Mesothelial cell of epicardium (in vitro differentiated cells): ENCODE data around the gene COQ8A. TPM values are rescaled to one million over a fixed set of nuclear protein-coding genes. Genes with fewer than 3 reads are reported as not detected.

Experiments
- DNase-seq, 2 experiments: peaks; one replicate each; pipeline ENCODE4 v3.0.0; 2021; ENCODE audit warnings: low spot score in 2 of 2; ENCODE audit not compliant: unreplicated experiment in 2 of 2
- H3K27ac Mint-ChIP-seq: 2 replicates; pipeline ENCODE4 v1.8.0; 2021; ENCODE audit warnings: mixed read lengths
- H3K27me3 Mint-ChIP-seq: 2 replicates; pipeline ENCODE4 v1.8.0; 2021; ENCODE audit warnings: low read depth, mixed read lengths
- H3K36me3 Mint-ChIP-seq: 2 replicates; pipeline ENCODE4 v1.8.0; 2021; ENCODE audit warnings: mixed read lengths
- H3K4me1 Mint-ChIP-seq: 2 replicates; pipeline ENCODE4 v1.8.0; 2021; ENCODE audit warnings: mixed read lengths
- H3K4me3 Mint-ChIP-seq: 2 replicates; pipeline ENCODE4 v1.8.0; 2021; ENCODE audit warnings: mild to moderate bottlenecking, moderate library complexity, mixed read lengths
- H3K9me3 Mint-ChIP-seq: 2 replicates; pipeline ENCODE4 v1.8.0; 2021; ENCODE audit warnings: mixed read lengths
- CTCF ChIP-seq: fragments of 200-600 bp; sonication (generic); IDR thresholded peaks from one replicate; pipeline ENCODE4 v1.5.0; 2021; ENCODE audit warnings: antibody characterized with exemption; ENCODE audit not compliant: unreplicated experiment
- total RNA-seq: library from RNA; stranded (reverse); gene quantifications from 3 replicates; pipeline ENCODE4 v1.2.1, GENCODE V29; 2021

COQ8A gene
- total RNA-seq, 1 donor from 2014 or later, result 19.9 TPM

- H3K36me3 Mint-ChIP-seq, result peaks cover 45% of the 10 kb centered on the region
- H3K27ac Mint-ChIP-seq, result no peak overlapping the region
- no peaks in the 10 kb centered on the region for H3K27me3 Mint-ChIP-seq
- H3K4me3 Mint-ChIP-seq, result no peak overlapping the region
- no peak for DNase-seq
- peaks cover 13% of the 10 kb centered on the region for H3K9me3 Mint-ChIP-seq
- no peaks in the 10 kb centered on the region for H3K4me1 Mint-ChIP-seq
- TF ChIP-seq CTCF, result no peak
These were observed 62.5 kb downstream of the COQ8A start for GRCh38 chr1:227002531-227003049.

GRCh38 chr1:227003165-227003564 is 63.1 kb downstream of the COQ8A start:
- H3K27me3 Mint-ChIP-seq, result no peaks in the 10 kb centered on the region
- H3K4me1 Mint-ChIP-seq, result no peaks in the 10 kb centered on the region
- H3K36me3 Mint-ChIP-seq, result peaks cover 40% of the 10 kb centered on the region
- H3K27ac Mint-ChIP-seq, result no peak overlapping the region
- H3K4me3 Mint-ChIP-seq, result no peak overlapping the region
- peaks cover 11% of the 10 kb centered on the region for H3K9me3 Mint-ChIP-seq
- TF ChIP-seq CTCF, result no peak
- no peak for DNase-seq

- no peak for DNase-seq
- no peak overlapping the region for H3K4me3 Mint-ChIP-seq
- H3K36me3 Mint-ChIP-seq, result peaks cover 27% of the 10 kb centered on the region
- H3K4me1 Mint-ChIP-seq, result no peaks in the 10 kb centered on the region
- no peak for TF ChIP-seq CTCF
- no peak overlapping the region for H3K27ac Mint-ChIP-seq
- no peaks in the 10 kb centered on the region for H3K27me3 Mint-ChIP-seq
- peaks cover 5% of the 10 kb centered on the region for H3K9me3 Mint-ChIP-seq
These were observed 64.7 kb downstream of the COQ8A start for GRCh38 chr1:227004796-227005195.

- H3K27ac Mint-ChIP-seq, result no peak overlapping the region
- no peaks in the 10 kb centered on the region for H3K9me3 Mint-ChIP-seq
- H3K4me1 Mint-ChIP-seq, result no peaks in the 10 kb centered on the region
- no peak for TF ChIP-seq CTCF
- H3K4me3 Mint-ChIP-seq, result no peak overlapping the region
- DNase-seq, result no peak
- no peaks in the 10 kb centered on the region for H3K27me3 Mint-ChIP-seq
- H3K36me3 Mint-ChIP-seq, result peaks cover 26% of the 10 kb centered on the region
These were observed 66.2 kb downstream of the COQ8A start for GRCh38 chr1:227006226-227006796.

- Mint-ChIP-seq H3K4me3 (no peak overlapping the region), H3K4me1 (no peaks in the 10 kb centered on the region), H3K27me3 (no peaks in the 10 kb centered on the region), H3K36me3 (peaks cover 9% of the 10 kb centered on the region), H3K9me3 (no peaks in the 10 kb centered on the region), H3K27ac (no peak overlapping the region)
- no peak for TF ChIP-seq CTCF
- DNase-seq, result no peak
These were observed 69.8 kb downstream of the COQ8A start for GRCh38 chr1:227009937-227010336.
